Hypothalamus (tissue), 51 donors: ENCODE results near the gene TCP1.
A peak's percentile ranks its signal among the peaks of the same experiment; 100 is the strongest.
"Not testable (repeated sequence)": the region's sequence is repeated elsewhere in the genome, so short reads cannot be mapped to it uniquely, and the experiment has no call there.

Experiments used
- DNase-seq, 51 donors: peaks; one replicate each; lab custom pipeline; 2025; lab: John Stamatoyannopoulos, UW

Gene TCP1

GRCh38 chr6:159789377-159790148 lies at the start of gene TCP1:
Gene TCP1 (minus strand): TSS chr6:159789602. CDS start chr6:159789468, 134 bp downstream.
- peak; percentile 91 to 100 (median 98) for DNase-seq

DNA sequence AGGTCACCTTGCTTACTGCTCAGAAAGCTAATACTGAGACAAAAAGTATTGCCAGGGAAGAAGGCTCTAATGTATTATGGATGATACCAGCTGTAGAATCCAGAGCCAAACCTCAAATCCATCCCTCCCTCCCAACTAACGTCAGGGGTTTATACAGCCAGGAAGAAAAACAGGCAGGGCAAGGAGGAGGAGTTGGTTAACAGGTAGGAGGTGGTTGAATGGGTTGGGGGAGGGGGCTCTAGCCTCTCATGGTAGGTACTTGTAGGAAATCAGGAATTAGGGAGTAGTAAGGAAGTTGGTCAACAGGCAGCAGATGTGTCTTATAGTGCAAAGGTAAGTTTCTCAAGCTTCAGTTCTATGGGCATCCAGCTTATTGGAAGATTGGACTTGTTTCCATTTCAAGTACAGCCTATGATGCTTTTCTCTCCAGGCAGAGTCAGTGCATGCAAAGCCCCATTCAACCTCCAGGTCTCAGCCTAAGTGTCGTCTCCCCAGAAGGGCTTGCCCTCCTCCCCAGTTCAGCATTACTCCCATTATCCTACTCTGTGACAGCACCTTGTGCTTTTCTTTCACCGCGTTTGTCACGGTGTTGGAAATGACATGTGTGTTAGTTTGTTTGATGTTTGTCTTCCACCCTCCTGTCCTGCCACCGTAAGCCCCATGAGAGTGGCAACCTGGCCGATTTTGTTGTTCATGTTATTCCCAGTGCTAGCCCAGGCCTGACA lies 48.8 kb upstream of the TCP1 start:
- no peak for DNase-seq

GRCh38 chr6:159837511-159837910 lies 48.1 kb upstream of the TCP1 start:
- DNase-seq, result no peak

DNA sequence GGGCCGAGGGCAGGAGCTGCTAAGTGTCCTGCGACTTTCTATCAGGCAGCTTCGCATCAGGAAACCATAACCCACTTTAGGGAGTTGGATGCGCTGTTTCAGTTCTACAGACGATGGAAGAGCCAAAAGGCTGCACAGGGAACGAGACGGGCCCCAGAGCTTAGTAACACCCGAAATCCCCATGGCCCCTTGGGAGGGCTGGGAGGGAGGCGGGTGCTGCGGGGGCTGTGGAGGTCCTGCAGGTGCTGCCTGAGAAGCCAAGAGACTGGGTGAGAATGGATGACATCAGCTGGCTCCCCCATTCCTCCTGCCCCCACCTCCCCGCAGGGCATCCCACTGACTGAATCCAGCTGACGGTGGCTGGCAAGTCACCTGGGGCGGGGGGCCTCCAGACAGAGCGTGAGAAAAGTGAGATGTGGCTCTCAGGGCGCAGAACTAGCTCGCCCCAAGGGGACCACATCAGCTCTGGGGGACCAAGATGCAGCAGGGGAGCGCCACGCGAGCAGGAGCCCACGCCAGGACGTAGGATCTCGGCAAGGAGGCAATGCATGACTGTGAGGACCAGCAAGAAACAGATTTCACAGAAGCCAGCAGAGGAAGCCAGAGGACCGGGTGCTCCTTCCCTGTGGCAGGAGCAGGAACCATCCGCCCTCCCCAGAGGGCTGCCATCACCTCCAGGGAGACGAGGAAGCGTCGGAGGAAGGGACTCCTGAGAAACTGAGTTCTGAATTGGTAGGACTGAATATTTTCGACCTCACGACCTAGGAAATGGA lies 47.5 kb upstream of the TCP1 start:
- DNase-seq, result no peak

GRCh38 chr6:159833997-159834603 lies 44.7 kb upstream of the TCP1 start:
- no peak for DNase-seq

DNA sequence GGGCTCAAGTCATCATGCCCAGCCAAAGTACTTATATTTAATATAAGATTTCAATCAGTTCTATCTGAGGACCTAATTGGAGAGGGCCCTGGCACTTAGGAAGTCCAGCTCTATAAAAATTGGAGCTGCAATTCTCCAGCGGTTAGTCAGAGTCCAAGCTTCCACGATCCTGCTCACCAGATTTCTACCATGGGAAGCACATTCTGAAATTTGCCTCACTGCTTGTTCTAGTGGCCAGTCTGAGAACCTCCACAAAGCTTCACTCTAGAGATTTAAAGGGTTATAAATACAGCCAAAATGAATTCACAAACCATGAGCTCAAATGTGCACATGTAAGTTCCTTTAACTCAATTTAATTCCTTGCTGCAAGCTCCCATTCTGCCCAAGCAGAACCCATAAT lies 44.2 kb upstream of the TCP1 start:
- DNase-seq, result no peak

DNA sequence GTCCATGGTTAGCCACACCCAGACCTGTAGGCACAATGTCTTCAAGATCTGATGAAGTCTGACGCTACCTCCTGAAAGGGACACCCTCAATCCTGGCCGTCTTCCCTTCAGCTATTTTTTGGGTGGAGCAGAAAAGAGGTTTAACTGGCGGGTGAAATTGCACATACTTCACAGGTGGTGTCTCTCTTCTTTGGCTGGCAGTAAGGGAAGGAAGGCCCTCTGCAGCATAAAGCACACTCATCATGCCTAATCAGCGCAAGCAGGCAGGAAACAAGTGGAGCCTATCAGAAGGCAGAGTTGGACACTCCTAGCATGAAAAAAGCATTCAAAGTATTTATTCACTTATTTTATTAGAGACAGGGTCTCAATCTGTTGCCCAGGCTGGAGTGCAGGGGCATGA lies 43.5 kb upstream of the TCP1 start:
- DNase-seq, result no peak

- DNase-seq, result no peak
These were observed 41.9 kb upstream of the TCP1 start for GRCh38 chr6:159831373-159831679.

- DNase-seq, result no peak
These were observed 41.3 kb upstream of the TCP1 start for GRCh38 chr6:159830501-159831372.

DNA sequence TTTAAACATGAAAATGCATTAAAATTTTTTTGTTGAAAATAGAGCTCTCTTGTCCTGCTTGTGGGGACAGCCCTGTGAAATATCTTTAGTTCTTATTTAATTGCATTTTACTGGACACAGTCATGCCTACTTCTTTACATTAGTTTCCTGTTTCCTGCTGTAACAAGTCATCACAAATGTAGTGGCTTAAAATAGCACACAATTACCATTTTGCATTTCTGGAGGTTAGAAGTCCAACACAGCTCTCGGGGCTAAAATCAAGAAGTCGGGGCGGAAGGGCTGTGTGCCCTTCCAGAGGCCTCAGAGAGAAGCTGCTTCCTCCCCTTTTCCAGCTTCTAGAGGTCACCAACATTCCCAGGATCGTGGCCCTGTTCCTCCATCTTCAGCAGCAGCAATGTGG lies 40.1 kb upstream of the TCP1 start:
- no peak for DNase-seq

- no peak for DNase-seq
These were observed 38.7 kb upstream of the TCP1 start for GRCh38 chr6:159828074-159828473.

DNA sequence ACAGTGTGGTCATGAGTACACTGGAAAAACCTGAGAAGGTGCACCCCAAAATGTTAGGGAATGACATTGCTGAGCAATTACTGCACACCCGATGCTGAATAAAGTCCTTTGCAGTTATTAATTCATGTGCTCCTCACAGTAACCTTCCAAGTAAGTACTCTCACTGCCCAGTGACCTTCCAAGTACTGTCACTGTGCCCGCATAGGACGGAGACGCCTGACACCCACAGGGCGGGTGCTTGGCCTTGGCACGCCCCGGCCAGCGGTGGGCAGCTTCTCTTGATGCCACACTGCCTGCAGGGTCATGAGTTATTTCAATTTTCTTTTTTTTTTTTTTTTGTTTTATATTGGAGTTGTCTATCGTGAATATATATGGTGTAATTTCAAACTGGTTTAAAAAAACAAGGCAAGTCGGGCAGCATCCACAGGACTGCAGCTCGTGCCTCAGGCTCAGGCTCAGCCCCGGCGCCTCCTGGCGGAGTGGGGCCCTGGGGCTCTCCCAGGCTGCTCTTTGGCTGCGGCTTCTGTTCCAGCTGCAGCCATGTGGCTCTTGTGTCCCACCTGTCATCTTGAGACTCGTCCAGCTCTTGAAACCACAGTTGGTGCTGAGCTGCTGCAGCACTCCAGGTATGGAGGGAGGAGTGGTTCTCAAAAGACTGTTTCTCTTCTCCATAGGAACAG lies 37.7 kb upstream of the TCP1 start:
- DNase-seq, result no peak

DNA sequence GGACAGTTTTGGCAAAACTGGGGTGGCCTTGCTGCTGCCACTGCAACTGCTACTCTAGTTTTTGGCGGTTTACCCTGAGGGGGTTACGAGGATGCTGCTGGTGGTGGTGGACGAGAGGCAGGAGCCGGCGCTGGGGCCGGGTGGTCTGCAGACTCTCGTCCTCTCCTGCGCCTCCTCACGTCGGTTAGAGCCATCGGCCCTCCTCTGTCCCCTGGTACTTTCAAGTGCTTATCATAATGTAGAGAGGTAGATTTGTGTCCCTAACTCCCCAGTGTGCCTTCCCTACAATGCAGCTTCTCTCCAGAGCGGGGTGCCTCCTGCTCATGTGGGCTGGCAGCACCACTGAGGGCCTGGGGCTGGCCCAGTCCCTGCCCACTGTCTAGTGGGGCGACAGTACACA lies 36.6 kb upstream of the TCP1 start:
- DNase-seq, result no peak

DNA sequence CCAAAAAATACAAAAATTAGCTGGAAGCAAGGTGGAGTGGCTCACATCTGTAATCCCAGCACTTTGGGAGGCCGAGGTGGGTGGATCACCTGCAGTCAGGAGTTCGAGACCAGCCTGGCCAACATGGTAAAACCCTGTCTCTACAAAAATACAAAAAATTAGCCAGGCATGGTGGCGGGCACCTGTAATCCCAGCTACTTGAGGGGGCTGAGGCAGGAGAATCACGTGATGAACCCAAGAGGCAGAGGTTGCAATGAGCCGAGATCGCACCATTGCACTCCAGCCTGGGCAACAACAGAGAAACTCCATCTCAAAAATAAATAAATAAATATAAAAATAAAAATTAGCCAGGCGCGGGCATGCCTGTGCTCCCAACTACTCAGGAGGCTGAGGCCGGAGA lies 35.3 kb upstream of the TCP1 start:
- DNase-seq, result not testable (repeated sequence)

GRCh38 chr6:159823953-159824352 lies 34.6 kb upstream of the TCP1 start:
- no peak for DNase-seq

- DNase-seq, result no peak
These were observed 32.3 kb upstream of the TCP1 start for GRCh38 chr6:159821726-159822125.

- no peak for DNase-seq
These were observed 31.7 kb upstream of the TCP1 start for GRCh38 chr6:159821122-159821521.

GRCh38 chr6:159819932-159820640 lies 30.7 kb upstream of the TCP1 start:
- no peak for DNase-seq

- no peak for DNase-seq
These were observed 29.7 kb upstream of the TCP1 start for GRCh38 chr6:159819098-159819497.
